ENCODE data around the gene MTERF4.

DNA sequence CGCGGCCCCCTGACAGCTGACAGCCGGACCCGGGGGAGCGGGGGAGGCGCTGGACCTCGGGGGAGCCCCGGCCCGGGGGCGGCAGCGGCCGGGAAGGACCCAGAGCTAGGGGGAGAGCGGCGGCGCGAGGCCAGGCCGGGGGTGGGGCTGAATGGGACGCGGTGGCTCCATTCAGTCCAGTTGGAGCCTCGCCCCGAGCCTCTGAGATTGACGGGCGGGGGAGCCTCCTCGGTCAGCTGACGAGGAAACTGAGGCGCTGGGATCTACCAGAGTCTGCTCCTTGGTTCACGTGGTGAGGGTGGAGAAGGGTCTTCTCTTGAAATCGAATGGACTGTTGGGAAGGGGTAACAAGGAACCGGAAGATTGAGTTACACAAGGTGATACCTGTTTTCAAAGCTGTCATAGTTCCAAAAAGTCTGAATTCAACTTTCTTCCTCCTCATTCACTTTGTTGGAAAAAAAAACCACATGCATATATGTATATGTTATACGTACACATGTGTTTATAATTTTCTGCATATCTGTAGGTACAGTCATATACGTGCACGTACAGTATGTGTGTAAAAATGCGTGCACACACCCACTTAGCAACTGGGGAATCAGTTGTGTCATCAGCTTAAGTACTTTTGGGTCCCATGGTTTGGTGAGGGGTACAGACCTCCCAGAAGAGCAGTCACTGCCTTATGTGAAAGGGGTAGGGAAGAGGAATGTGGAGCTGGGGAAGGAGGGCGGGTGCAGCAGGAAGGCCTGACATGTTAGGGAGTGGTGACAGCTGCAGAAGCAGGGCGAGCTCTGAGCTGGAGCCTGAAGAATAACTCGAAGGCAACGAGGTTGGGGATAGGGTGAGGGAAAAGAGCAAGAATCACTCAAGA lies 48.8 kb upstream of the MTERF4 start:
- TF ChIP-seq CTCF (conservative IDR thresholded peaks at IDR 0.05; ENCODE audit: low read depth, low read length) (no peak), POLR2A (IDR thresholded peaks at IDR 0.05; ENCODE audit: low read depth, low read length) (no peak), USF2 (IDR thresholded peaks at IDR 0.05; ENCODE audit: low read depth, low read length) (peak; percentile 35; the same call in 1 of the 2 replicates), SMC3 (IDR thresholded peaks at IDR 0.05; ENCODE audit: low read depth, low read length) (no peak), BHLHE40 (IDR thresholded peaks at IDR 0.05; ENCODE audit: low read depth, low read length) (no peak), RAD21 (IDR thresholded peaks at IDR 0.05; ENCODE audit: low read length) (no peak), MAFK (IDR thresholded peaks at IDR 0.05; ENCODE audit: low read depth, low read length) (no peak), ELK1 (IDR thresholded peaks at IDR 0.05; ENCODE audit: borderline replicate concordance, low read depth, low read length) (no peak), RFX5 (IDR thresholded peaks at IDR 0.05; ENCODE audit: low read depth, low read length) (no peak), MAZ (IDR thresholded peaks at IDR 0.05; ENCODE audit: borderline replicate concordance, low read depth, low read length) (no peak), RCOR1 (IDR thresholded peaks at IDR 0.05; ENCODE audit: insufficient replicate concordance, low read length) (no peak), MXI1 (IDR thresholded peaks at IDR 0.05; ENCODE audit: borderline replicate concordance, low read depth, low read length) (no peak; the same call in 1 of the 2 replicates), CHD1 (IDR thresholded peaks at IDR 0.05; ENCODE audit: low read depth, low read length) (no peak), FOS (IDR thresholded peaks at IDR 0.05; ENCODE audit: low read depth, low read length) (no peak)

All from IMR-90 (cell line).